ENCODE measurements around the gene CHKB. TPM values are rescaled to one million over a fixed set of nuclear protein-coding genes. Genes with fewer than 3 reads are reported as not detected.

The CHKB gene
- total RNA-seq, 1 donor from 2014 or later, result 36.1 TPM

GRCh38 chr22:50604256-50605001 is 21.8 kb upstream of the CHKB start:
- Mint-ChIP-seq H3K27ac (ENCODE audit: unreplicated experiment) (no peak overlapping the region), H3K4me1 (ENCODE audit: low read depth, unreplicated experiment) (peaks cover 8% of the 10 kb centered on the region), H3K27me3 (ENCODE audit: low read depth, unreplicated experiment) (peaks cover 58% of the 10 kb centered on the region), H3K9me3 (ENCODE audit: unreplicated experiment) (peaks cover 2% of the 10 kb centered on the region), H3K4me3 (ENCODE audit: unreplicated experiment) (no peak overlapping the region), H3K36me3 (ENCODE audit: low read depth, unreplicated experiment) (peaks cover 7% of the 10 kb centered on the region)
- Histone ChIP-seq H4K20me1 (ENCODE audit: insufficient read depth, low read length) (no peaks in the 10 kb centered on the region), H3K9me3 (ENCODE audit: insufficient read depth, low read depth, low read length) (no peaks in the 10 kb centered on the region), H3K79me2 (ENCODE audit: insufficient read depth, low read length) (no peaks in the 10 kb centered on the region), H3K4me1 (ENCODE audit: insufficient read depth, low read length) (no peaks in the 10 kb centered on the region), H3K9ac (ENCODE audit: low read length) (no peak overlapping the region), H3K27ac (ENCODE audit: low read depth, low read length) (no peak overlapping the region), H2AFZ (ENCODE audit: low read depth, low read length) (no peak overlapping the region), H3K4me2 (ENCODE audit: low read length) (no peak overlapping the region), H3K27me3 (ENCODE audit: insufficient read depth, low read length) (peaks cover 26% of the 10 kb centered on the region), H3K36me3 (ENCODE audit: insufficient read depth, low read length) (no peaks in the 10 kb centered on the region), H3K4me3 (ENCODE audit: insufficient read depth, low read depth, low read length) (no peak overlapping the region)
- DNase-seq (ENCODE audit: low read depth) (no peak), FAIRE-seq (no peak)
- TF ChIP-seq CTCF (IDR thresholded peaks at IDR 0.05; ENCODE audit: insufficient read depth, low read depth, low read length) (no peak), EZH2 (IDR thresholded peaks at IDR 0.05; ENCODE audit: insufficient read depth, low read length) (no peak)

- H3K4me1 Mint-ChIP-seq (ENCODE audit: low read depth, unreplicated experiment), result peaks cover 8% of the 10 kb centered on the region
- FAIRE-seq (no peak), DNase-seq (ENCODE audit: low read depth) (no peak)
- TF ChIP-seq EZH2 (IDR thresholded peaks at IDR 0.05; ENCODE audit: insufficient read depth, low read length) (no peak), CTCF (IDR thresholded peaks at IDR 0.05; ENCODE audit: insufficient read depth, low read depth, low read length) (no peak)
- H3K4me1 ChIP-seq (ENCODE audit: insufficient read depth, low read length), result no peaks in the 10 kb centered on the region
- no peak overlapping the region for H3K27ac ChIP-seq (ENCODE audit: low read depth, low read length)
- no peaks in the 10 kb centered on the region for H3K9me3 ChIP-seq (ENCODE audit: insufficient read depth, low read depth, low read length)
- no peak overlapping the region for H3K27ac Mint-ChIP-seq (ENCODE audit: unreplicated experiment)
- peaks cover 22% of the 10 kb centered on the region for H3K27me3 ChIP-seq (ENCODE audit: insufficient read depth, low read length)
- H3K36me3 ChIP-seq (ENCODE audit: insufficient read depth, low read length), result no peaks in the 10 kb centered on the region
- H3K9ac ChIP-seq (ENCODE audit: low read length), result no peak overlapping the region
- H3K9me3 Mint-ChIP-seq (ENCODE audit: unreplicated experiment), result peaks cover 2% of the 10 kb centered on the region
- no peak overlapping the region for H3K4me3 Mint-ChIP-seq (ENCODE audit: unreplicated experiment)
- no peaks in the 10 kb centered on the region for H3K79me2 ChIP-seq (ENCODE audit: insufficient read depth, low read length)
- H3K4me2 ChIP-seq (ENCODE audit: low read length), result no peak overlapping the region
- no peak overlapping the region for H2AFZ ChIP-seq (ENCODE audit: low read depth, low read length)
- H4K20me1 ChIP-seq (ENCODE audit: insufficient read depth, low read length), result no peaks in the 10 kb centered on the region
- peaks cover 7% of the 10 kb centered on the region for H3K36me3 Mint-ChIP-seq (ENCODE audit: low read depth, unreplicated experiment)
- no peak overlapping the region for H3K4me3 ChIP-seq (ENCODE audit: insufficient read depth, low read depth, low read length)
- H3K27me3 Mint-ChIP-seq (ENCODE audit: low read depth, unreplicated experiment), result peaks cover 54% of the 10 kb centered on the region
Measured at GRCh38 chr22:50603511-50604255, 21.0 kb upstream of the CHKB start.
